Measurements from ENCODE around the gene FBXO2. TPM values are rescaled to one million over a fixed set of nuclear protein-coding genes. Genes with fewer than 3 reads are reported as not detected.

The FBXO2 gene
- total RNA-seq, 1 experiment from 2014 or later: 81.1 TPM

GRCh38 chr1:11693024-11693590 lies 38.9 kb upstream of the FBXO2 start:
- H3K9ac ChIP-seq (ENCODE audit: low read length): no peak overlapping the region
- peaks cover 33 to 47% of the 10 kb centered on the region in 2 experiments for H3K4me1 ChIP-seq (ENCODE audit: control insufficient read depth in 1 of 2, insufficient read depth in 2 of 2, low read length in 2 of 2)
- ATAC-seq: peak; percentile 57
- H3K9me3 ChIP-seq (ENCODE audit: control insufficient read depth in 1 of 2, insufficient read depth in 1 of 2, low read depth in 1 of 2, low read length in 2 of 2): no peaks in the 10 kb centered on the region
- intact Hi-C loops (cut with micrococcal nuclease): no loop called here
- no peaks in the 10 kb centered on the region for H3K36me3 ChIP-seq (ENCODE audit: control insufficient read depth in 1 of 2, insufficient read depth in 2 of 2, low read length in 2 of 2)
- POLR2A ChIA-PET: interaction anchor here (0.8 kb wide), 1 partner anchor 12 kb away, joined by 3 read pairs; no protein-coding TSS in a partner anchor
- peak overlapping the region; percentile 67 for H3K4me2 ChIP-seq (ENCODE audit: low read length)
- peak; percentile 72 for TF ChIP-seq SP1 (IDR thresholded peaks at IDR 0.05; ENCODE audit: low read depth)
- TF ChIP-seq YY1 (IDR thresholded peaks at IDR 0.05; ENCODE audit: extremely low read depth, insufficient replicate concordance, low read depth, low read length): peak; percentile 23
- TF ChIP-seq POLR2AphosphoS5 (IDR thresholded peaks at IDR 0.05; ENCODE audit: low read depth, low read length): peak; percentile 43; the same call in 1 of the 2 replicates
- TF ChIP-seq ZNF274 (IDR thresholded peaks at IDR 0.05; ENCODE audit: low read depth, low read length): no peak
- peak; percentile 85 for TF ChIP-seq JUND (IDR thresholded peaks at IDR 0.05)
- peak; percentile 80 for TF ChIP-seq SIN3A (IDR thresholded peaks at IDR 0.05; ENCODE audit: low read depth)
- peak; percentile 83 for TF ChIP-seq FOSL1 (IDR thresholded peaks at IDR 0.05; ENCODE audit: low read depth)
- peak; percentile 47 for TF ChIP-seq TCF7L2 (IDR thresholded peaks at IDR 0.05; ENCODE audit: borderline replicate concordance, extremely low read depth, insufficient read depth, insufficient read length)
- no peak for TF ChIP-seq EGR1 (IDR thresholded peaks at IDR 0.05; ENCODE audit: low read depth)
- no peaks in the 10 kb centered on the region for H3K9me2 ChIP-seq (ENCODE audit: insufficient read depth)
- RAD21 ChIA-PET (ENCODE audit: low non-redundant PET in 1 of 2, low total read pairs in 2 of 2, uncharacterized antibody in 2 of 2, unreplicated experiment in 2 of 2): interaction anchor here in 1 of 2 experiments (1.0 to 1.2 kb wide), 2 partner anchors 16 to 18 kb away, joined by 3 to 4 read pairs; no protein-coding TSS in a partner anchor
- CTCF ChIA-PET: interaction anchor here (1.0 to 1.3 kb wide), 3 partner anchors 15 to 29 kb away, joined by 4 to 8 read pairs (median 4); partner anchors contain the start of gene FBXO6
- peak; percentile 71 for DNase-seq (ENCODE audit: low read depth, low spot score)
- no peaks in the 10 kb centered on the region for H4K20me1 ChIP-seq (ENCODE audit: insufficient read depth)
- H3K27ac ChIP-seq (ENCODE audit: low read depth, low read length): no peak overlapping the region
- BruUV-seq (replicated peaks): no TSS peak
- peak overlapping the region; percentile 82 for H2AFZ ChIP-seq (ENCODE audit: low read depth, low read length, poor library complexity, severe bottlenecking)
- H3K4me3 ChIP-seq (replicated peaks in 1 of 2; ENCODE audit: low read depth in 1 of 2, low read length in 2 of 2): no peak overlapping the region
- no peaks in the 10 kb centered on the region for H3K79me2 ChIP-seq (ENCODE audit: insufficient read depth, low read length)
- H3K27me3 ChIP-seq (ENCODE audit: insufficient read depth, low read length): peaks cover 17% of the 10 kb centered on the region; the same call in 1 of the 2 replicates
